IPS DF 6.9 (cell line): ENCODE results near the gene TNRC6C.
"Not testable (repeated sequence)": the region's sequence is repeated elsewhere in the genome, so short reads cannot be mapped to it uniquely, and the experiment has no call there.

Experiments used
- DNase-seq: peaks from one replicate; pipeline ENCODE4 v3.0.0-alpha.2; 2013; ENCODE audit warnings: low read depth, low spot score
- H3K27ac ChIP-seq: one replicate; pipeline ENCODE4 v1.5.1; 2013; ENCODE audit warnings: low read length, control low read depth
- H3K27me3 ChIP-seq: 2 replicates; pipeline ENCODE4 v1.6.1; 2013; ENCODE audit warnings: mild to moderate bottlenecking, low read length; ENCODE audit not compliant: control insufficient read depth, insufficient read depth
- H3K36me3 ChIP-seq: 2 replicates; pipeline ENCODE4 v1.6.1; 2013; ENCODE audit warnings: low read length; ENCODE audit not compliant: control insufficient read depth, insufficient read depth
- H3K4me1 ChIP-seq: 2 replicates; pipeline ENCODE4 v1.6.1; 2013; ENCODE audit warnings: low read length; ENCODE audit not compliant: control insufficient read depth, insufficient read depth
- H3K4me3 ChIP-seq: 2 replicates; pipeline ENCODE4 v1.5.1; 2013; ENCODE audit warnings: mild to moderate bottlenecking, low read length
- H3K9me3 ChIP-seq: 2 replicates; pipeline ENCODE4 v1.6.1; 2013; ENCODE audit warnings: low read length, inconsistent platforms; ENCODE audit not compliant: control insufficient read depth, insufficient read depth
- WGBS: extraction: QIAGEN DNeasy Blood & Tissue Kit; methylation state at CpG from one replicate; pipeline ENCODE4 v1.1.7; 2013; ENCODE audit warnings: mixed read lengths, missing lambda C conversion rate; ENCODE audit not compliant: insufficient read length, insufficient coverage; 5-methylcytosine and 5-hydroxymethylcytosine counted together

The TNRC6C gene

GRCh38 chr17:78053777-78054468 is 95.4 kb downstream of the TNRC6C start:
- no peak overlapping the region for H3K27ac ChIP-seq
- H3K36me3 ChIP-seq = peaks cover 21% of the 10 kb centered on the region
- no peak overlapping the region for H3K4me3 ChIP-seq
- no peaks in the 10 kb centered on the region for H3K4me1 ChIP-seq
- no peaks in the 10 kb centered on the region for H3K27me3 ChIP-seq
- no peak for DNase-seq
- no CpG with 5 or more reads among the region's 5 CpGs for WGBS
- no peaks in the 10 kb centered on the region for H3K9me3 ChIP-seq

GRCh38 chr17:78057113-78057740 is 98.7 kb downstream of the TNRC6C start:
- no peak overlapping the region for H3K27ac ChIP-seq
- H3K36me3 ChIP-seq = peaks cover 7% of the 10 kb centered on the region; the same call in 1 of the 2 replicates
- no peaks in the 10 kb centered on the region for H3K9me3 ChIP-seq
- WGBS = no CpG with 5 or more reads among the region's 3 CpGs
- no peaks in the 10 kb centered on the region for H3K27me3 ChIP-seq
- H3K4me3 ChIP-seq = no peak overlapping the region
- no peak for DNase-seq
- no peaks in the 10 kb centered on the region for H3K4me1 ChIP-seq

- DNase-seq = no peak
- no CpG with 5 or more reads among the region's 6 CpGs for WGBS
- Histone ChIP-seq H3K9me3 (no peaks in the 10 kb centered on the region), H3K27me3 (no peaks in the 10 kb centered on the region), H3K4me1 (no peaks in the 10 kb centered on the region), H3K36me3 (peaks cover 5% of the 10 kb centered on the region; the same call in 1 of the 2 replicates), H3K4me3 (no peak overlapping the region), H3K27ac (no peak overlapping the region)
Measured at GRCh38 chr17:78058001-78058400, 99.5 kb downstream of the TNRC6C start.

- Histone ChIP-seq H3K36me3 (peaks cover 5% of the 10 kb centered on the region; the same call in 1 of the 2 replicates), H3K4me1 (no peaks in the 10 kb centered on the region), H3K9me3 (no peaks in the 10 kb centered on the region), H3K27ac (no peak overlapping the region), H3K4me3 (no peak overlapping the region), H3K27me3 (no peaks in the 10 kb centered on the region)
- WGBS = no CpG with 5 or more reads among the region's 1 CpG
- DNase-seq = no peak
Measured at GRCh38 chr17:78058581-78058980, 100.1 kb downstream of the TNRC6C start.

- Histone ChIP-seq H3K27ac (no peak overlapping the region), H3K36me3 (0 out of 2 replicates have a peak, but pooled peaks cover under 1% of the 10 kb centered on the region), H3K27me3 (no peaks in the 10 kb centered on the region), H3K9me3 (no peaks in the 10 kb centered on the region), H3K4me3 (no peak overlapping the region), H3K4me1 (no peaks in the 10 kb centered on the region)
- no peak for DNase-seq
- 100% methylated on average over 1 of the region's 2 CpGs for WGBS
Measured at GRCh38 chr17:78062596-78062995, 104.1 kb downstream of the TNRC6C start.

- H3K36me3 ChIP-seq = 0 out of 2 replicates have a peak, but pooled peaks cover 4% of the 10 kb centered on the region
- H3K9me3 ChIP-seq = no peaks in the 10 kb centered on the region
- no peaks in the 10 kb centered on the region for H3K4me1 ChIP-seq
- H3K4me3 ChIP-seq = no peak overlapping the region
- H3K27me3 ChIP-seq = no peaks in the 10 kb centered on the region
- no peak for DNase-seq
- no peak overlapping the region for H3K27ac ChIP-seq
Measured at GRCh38 chr17:78063489-78063888, 105.0 kb downstream of the TNRC6C start.

- WGBS = no CpG with 5 or more reads among the region's 4 CpGs
- no peak overlapping the region for H3K27ac ChIP-seq
- no peak overlapping the region for H3K4me3 ChIP-seq
- no peaks in the 10 kb centered on the region for H3K27me3 ChIP-seq
- no peak for DNase-seq
- peaks cover 4% of the 10 kb centered on the region; the same call in 1 of the 2 replicates for H3K36me3 ChIP-seq
- no peaks in the 10 kb centered on the region for H3K4me1 ChIP-seq
- no peaks in the 10 kb centered on the region for H3K9me3 ChIP-seq
Measured at GRCh38 chr17:78064708-78065107, 106.2 kb downstream of the TNRC6C start.

- H3K27me3 ChIP-seq, H3K27ac ChIP-seq, H3K9me3 ChIP-seq, DNase-seq, H3K4me1 ChIP-seq, H3K4me3 ChIP-seq, H3K36me3 ChIP-seq: not testable (repeated sequence)
- no CpG with 5 or more reads among the region's 4 CpGs for WGBS
Measured at GRCh38 chr17:78066976-78067375, 108.5 kb downstream of the TNRC6C start.

GRCh38 chr17:78069695-78070094 is 111.2 kb downstream of the TNRC6C start:
- H3K36me3 ChIP-seq = peaks cover 24% of the 10 kb centered on the region
- H3K27ac ChIP-seq = no peak overlapping the region
- WGBS = no CpG with 5 or more reads among the region's 4 CpGs
- H3K9me3 ChIP-seq = no peaks in the 10 kb centered on the region
- no peaks in the 10 kb centered on the region for H3K4me1 ChIP-seq
- no peak overlapping the region for H3K4me3 ChIP-seq
- H3K27me3 ChIP-seq = no peaks in the 10 kb centered on the region
- DNase-seq = no peak

- no peak for DNase-seq
- Histone ChIP-seq H3K27me3 (no peaks in the 10 kb centered on the region), H3K27ac (no peak overlapping the region), H3K4me1 (no peaks in the 10 kb centered on the region), H3K4me3 (no peak overlapping the region), H3K36me3 (peaks cover 32% of the 10 kb centered on the region), H3K9me3 (no peaks in the 10 kb centered on the region)
- WGBS = no CpG with 5 or more reads among the region's 3 CpGs
Measured at GRCh38 chr17:78072961-78073360, 114.5 kb downstream of the TNRC6C start.

GRCh38 chr17:78075011-78075410 is 116.5 kb downstream of the TNRC6C start:
- Histone ChIP-seq H3K27me3 (no peaks in the 10 kb centered on the region), H3K4me3 (no peak overlapping the region), H3K36me3 (peaks cover 38% of the 10 kb centered on the region), H3K9me3 (no peaks in the 10 kb centered on the region), H3K27ac (no peak overlapping the region), H3K4me1 (no peaks in the 10 kb centered on the region)
- DNase-seq = no peak
- no CpG with 5 or more reads among the region's 10 CpGs for WGBS
